ENCODE results near the gene POLR3B. TPM values are rescaled to one million over a fixed set of nuclear protein-coding genes. Genes with fewer than 3 reads are reported as not detected.

POLR3B gene
- total RNA-seq, 1 experiment from 2014 or later: 10.7 TPM

DNA sequence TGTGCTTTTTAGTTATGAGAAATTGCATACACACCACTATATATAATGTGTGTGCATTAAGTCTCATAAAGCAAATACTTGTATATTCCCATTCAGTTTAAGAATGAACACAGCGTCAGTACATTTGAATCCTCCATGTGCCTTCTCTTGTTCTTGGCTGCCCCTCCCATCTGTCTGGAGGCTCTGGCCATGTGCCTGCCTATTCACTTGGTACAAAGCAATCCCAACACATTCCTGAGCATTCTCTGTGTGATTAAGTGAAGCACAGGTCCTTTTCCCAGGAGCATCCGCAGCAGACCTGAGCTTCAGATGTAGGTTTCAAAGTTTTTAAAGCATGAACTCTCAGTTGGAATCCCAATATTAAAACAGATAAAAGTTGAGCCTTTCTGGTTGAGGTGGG is 58.7 kb downstream of the POLR3B start:
- POLR2A ChIA-PET: no interaction called here

More for the DNA sequence above, 58.7 kb downstream of the POLR3B start:
- CTCF ChIA-PET: no interaction called here
- DNase-seq (ENCODE audit: low read depth, low spot score) (no peak), ATAC-seq (no peak)
- Histone ChIP-seq H3K9me3 (ENCODE audit: control insufficient read depth in 1 of 2, insufficient read depth in 1 of 2, low read depth in 1 of 2, low read length in 2 of 2) (no peaks in the 10 kb centered on the region), H3K9ac (ENCODE audit: low read length) (no peak overlapping the region), H2AFZ (ENCODE audit: low read depth, low read length, poor library complexity, severe bottlenecking) (no peak overlapping the region), H3K4me3 (replicated peaks in 1 of 2; ENCODE audit: low read depth in 1 of 2, low read length in 2 of 2) (no peak overlapping the region), H3K4me2 (ENCODE audit: low read length) (no peak overlapping the region), H3K9me2 (ENCODE audit: insufficient read depth) (no peaks in the 10 kb centered on the region), H3K36me3 (ENCODE audit: control insufficient read depth in 1 of 2, insufficient read depth in 2 of 2, low read length in 2 of 2) (peaks cover 0 to 6% of the 10 kb centered on the region in 2 experiments; a peak in 1 of 4 replicates), H4K20me1 (ENCODE audit: insufficient read depth) (no peaks in the 10 kb centered on the region), H3K27me3 (ENCODE audit: insufficient read depth, low read length) (no peaks in the 10 kb centered on the region), H3K27ac (ENCODE audit: low read depth, low read length) (no peak overlapping the region), H3K4me1 (ENCODE audit: control insufficient read depth in 1 of 2, insufficient read depth in 2 of 2, low read length in 2 of 2) (peaks cover 20 to 24% of the 10 kb centered on the region in 2 experiments), H3K79me2 (ENCODE audit: insufficient read depth, low read length) (no peaks in the 10 kb centered on the region)
- RAD21 ChIA-PET (ENCODE audit: low non-redundant PET in 1 of 2, low total read pairs in 2 of 2, uncharacterized antibody in 2 of 2, unreplicated experiment in 2 of 2): no interaction called here
- no peak for TF ChIP-seq EZH2 (IDR thresholded peaks at IDR 0.05)
- TF ChIP-seq, protein P1, sequence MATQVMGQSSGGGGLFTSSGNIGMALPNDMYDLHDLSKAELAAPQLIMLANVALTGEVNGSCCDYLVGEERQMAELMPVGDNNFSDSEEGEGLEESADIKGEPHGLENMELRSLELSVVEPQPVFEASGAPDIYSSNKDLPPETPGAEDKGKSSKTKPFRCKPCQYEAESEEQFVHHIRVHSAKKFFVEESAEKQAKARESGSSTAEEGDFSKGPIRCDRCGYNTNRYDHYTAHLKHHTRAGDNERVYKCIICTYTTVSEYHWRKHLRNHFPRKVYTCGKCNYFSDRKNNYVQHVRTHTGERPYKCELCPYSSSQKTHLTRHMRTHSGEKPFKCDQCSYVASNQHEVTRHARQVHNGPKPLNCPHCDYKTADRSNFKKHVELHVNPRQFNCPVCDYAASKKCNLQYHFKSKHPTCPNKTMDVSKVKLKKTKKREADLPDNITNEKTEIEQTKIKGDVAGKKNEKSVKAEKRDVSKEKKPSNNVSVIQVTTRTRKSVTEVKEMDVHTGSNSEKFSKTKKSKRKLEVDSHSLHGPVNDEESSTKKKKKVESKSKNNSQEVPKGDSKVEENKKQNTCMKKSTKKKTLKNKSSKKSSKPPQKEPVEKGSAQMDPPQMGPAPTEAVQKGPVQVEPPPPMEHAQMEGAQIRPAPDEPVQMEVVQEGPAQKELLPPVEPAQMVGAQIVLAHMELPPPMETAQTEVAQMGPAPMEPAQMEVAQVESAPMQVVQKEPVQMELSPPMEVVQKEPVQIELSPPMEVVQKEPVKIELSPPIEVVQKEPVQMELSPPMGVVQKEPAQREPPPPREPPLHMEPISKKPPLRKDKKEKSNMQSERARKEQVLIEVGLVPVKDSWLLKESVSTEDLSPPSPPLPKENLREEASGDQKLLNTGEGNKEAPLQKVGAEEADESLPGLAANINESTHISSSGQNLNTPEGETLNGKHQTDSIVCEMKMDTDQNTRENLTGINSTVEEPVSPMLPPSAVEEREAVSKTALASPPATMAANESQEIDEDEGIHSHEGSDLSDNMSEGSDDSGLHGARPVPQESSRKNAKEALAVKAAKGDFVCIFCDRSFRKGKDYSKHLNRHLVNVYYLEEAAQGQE (IDR thresholded peaks at IDR 0.05; ENCODE audit: low read depth): no peak
- TF ChIP-seq SRF (IDR thresholded peaks at IDR 0.05; ENCODE audit: low read depth): no peak
- TF ChIP-seq, protein P2, sequence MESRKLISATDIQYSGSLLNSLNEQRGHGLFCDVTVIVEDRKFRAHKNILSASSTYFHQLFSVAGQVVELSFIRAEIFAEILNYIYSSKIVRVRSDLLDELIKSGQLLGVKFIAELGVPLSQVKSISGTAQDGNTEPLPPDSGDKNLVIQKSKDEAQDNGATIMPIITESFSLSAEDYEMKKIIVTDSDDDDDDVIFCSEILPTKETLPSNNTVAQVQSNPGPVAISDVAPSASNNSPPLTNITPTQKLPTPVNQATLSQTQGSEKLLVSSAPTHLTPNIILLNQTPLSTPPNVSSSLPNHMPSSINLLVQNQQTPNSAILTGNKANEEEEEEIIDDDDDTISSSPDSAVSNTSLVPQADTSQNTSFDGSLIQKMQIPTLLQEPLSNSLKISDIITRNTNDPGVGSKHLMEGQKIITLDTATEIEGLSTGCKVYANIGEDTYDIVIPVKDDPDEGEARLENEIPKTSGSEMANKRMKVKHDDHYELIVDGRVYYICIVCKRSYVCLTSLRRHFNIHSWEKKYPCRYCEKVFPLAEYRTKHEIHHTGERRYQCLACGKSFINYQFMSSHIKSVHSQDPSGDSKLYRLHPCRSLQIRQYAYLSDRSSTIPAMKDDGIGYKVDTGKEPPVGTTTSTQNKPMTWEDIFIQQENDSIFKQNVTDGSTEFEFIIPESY (IDR thresholded peaks at IDR 0.05; ENCODE audit: extremely low read depth, insufficient replicate concordance, low read length): no peak
- no peak for TF ChIP-seq ZNF274 (IDR thresholded peaks at IDR 0.05; ENCODE audit: low read depth, low read length)
- no peak for TF ChIP-seq YY1 (IDR thresholded peaks at IDR 0.05; ENCODE audit: extremely low read depth, insufficient replicate concordance, low read depth, low read length)
- TF ChIP-seq SP1 (IDR thresholded peaks at IDR 0.05; ENCODE audit: low read depth): no peak
- no peak for TF ChIP-seq POLR2A (IDR thresholded peaks at IDR 0.05; ENCODE audit: borderline replicate concordance, extremely low read depth, insufficient read depth, insufficient read length)
- no peak for TF ChIP-seq JUND (IDR thresholded peaks at IDR 0.05)
- no peak for TF ChIP-seq EZH2phosphoT487 (IDR thresholded peaks at IDR 0.05; ENCODE audit: borderline replicate concordance)
- no peak for TF ChIP-seq RAD21 (IDR thresholded peaks at IDR 0.05; ENCODE audit: low read depth)
- no peak for TF ChIP-seq SIN3A (IDR thresholded peaks at IDR 0.05; ENCODE audit: low read depth)
- no peak for TF ChIP-seq TCF7L2 (IDR thresholded peaks at IDR 0.05; ENCODE audit: borderline replicate concordance, extremely low read depth, insufficient read depth, insufficient read length)
- no peak for TF ChIP-seq ELF1 (IDR thresholded peaks at IDR 0.05; ENCODE audit: borderline replicate concordance, low read depth)
- TF ChIP-seq, protein P3, sequence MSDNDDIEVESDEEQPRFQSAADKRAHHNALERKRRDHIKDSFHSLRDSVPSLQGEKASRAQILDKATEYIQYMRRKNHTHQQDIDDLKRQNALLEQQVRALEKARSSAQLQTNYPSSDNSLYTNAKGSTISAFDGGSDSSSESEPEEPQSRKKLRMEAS (IDR thresholded peaks at IDR 0.05): no peak
- TF ChIP-seq FOSL1 (IDR thresholded peaks at IDR 0.05; ENCODE audit: low read depth): no peak
- no peak for TF ChIP-seq EGR1 (IDR thresholded peaks at IDR 0.05; ENCODE audit: low read depth)
- no peak for TF ChIP-seq CBX3 (IDR thresholded peaks at IDR 0.05; ENCODE audit: low read depth)
- TF ChIP-seq ZFX (IDR thresholded peaks at IDR 0.05): no peak
- no TSS peak for BruUV-seq (replicated peaks)
- intact Hi-C loops (cut with micrococcal nuclease): no loop called here

Measured in HCT116 (cell line).